ENCODE measurements around the gene AIDA.
"Not testable (repeated sequence)": the region's sequence is repeated elsewhere in the genome, so short reads cannot be mapped to it uniquely, and the experiment has no call there.

AIDA gene

GRCh38 chr1:222711319-222712252 is 705 bp downstream of the AIDA start:
- peak; percentile 28 for DNase-seq (ENCODE audit: low read depth)

GRCh38 chr1:222709700-222710153 is 2.6 kb downstream of the AIDA start:
- no peak for DNase-seq (ENCODE audit: low read depth)

- no peak for DNase-seq (ENCODE audit: low read depth)
Measured at GRCh38 chr1:222706815-222707214, 5.5 kb downstream of the AIDA start.

- no peak for DNase-seq (ENCODE audit: low read depth)
Measured at GRCh38 chr1:222704260-222704659, 8.0 kb downstream of the AIDA start.

GRCh38 chr1:222702210-222702609 is 10.1 kb downstream of the AIDA start:
- DNase-seq (ENCODE audit: low read depth), result no peak

GRCh38 chr1:222697826-222698225 is 14.5 kb downstream of the AIDA start:
- no peak for DNase-seq (ENCODE audit: low read depth)

GRCh38 chr1:222697203-222697602 is 15.1 kb downstream of the AIDA start:
- no peak for DNase-seq (ENCODE audit: low read depth)

- no peak for DNase-seq (ENCODE audit: low read depth)
Measured at GRCh38 chr1:222696741-222697140, 15.6 kb downstream of the AIDA start.

GRCh38 chr1:222694927-222695326 is 17.4 kb downstream of the AIDA start:
- no peak for DNase-seq (ENCODE audit: low read depth)

GRCh38 chr1:222691016-222691415 is 21.3 kb downstream of the AIDA start:
- DNase-seq (ENCODE audit: low read depth), result no peak

- DNase-seq (ENCODE audit: low read depth), result no peak
Measured at GRCh38 chr1:222680080-222680479, 32.2 kb downstream of the AIDA start.

GRCh38 chr1:222670110-222670509 is 42.2 kb downstream of the AIDA start:
- no peak for DNase-seq (ENCODE audit: low read depth)

- not testable (repeated sequence) for DNase-seq (ENCODE audit: low read depth)
Measured at GRCh38 chr1:222669107-222669506, 43.2 kb downstream of the AIDA start.

GRCh38 chr1:222668184-222668583 is 44.1 kb downstream of the AIDA start:
- not testable (repeated sequence) for DNase-seq (ENCODE audit: low read depth)

- no peak for DNase-seq (ENCODE audit: low read depth)
Measured at GRCh38 chr1:222665964-222666363, 46.3 kb downstream of the AIDA start.

- no peak for DNase-seq (ENCODE audit: low read depth)
Measured at GRCh38 chr1:222663431-222663934, 48.8 kb downstream of the AIDA start.

- DNase-seq (ENCODE audit: low read depth), result no peak
Measured at GRCh38 chr1:222657899-222658298, 54.4 kb downstream of the AIDA start.

GRCh38 chr1:222656391-222657155 is 55.7 kb downstream of the AIDA start:
- DNase-seq (ENCODE audit: low read depth), result no peak

- DNase-seq (ENCODE audit: low read depth), result peak; percentile 57
Measured at GRCh38 chr1:222654849-222655248, 57.4 kb downstream of the AIDA start.

GRCh38 chr1:222653178-222653827 is 59.0 kb downstream of the AIDA start:
- DNase-seq (ENCODE audit: low read depth), result no peak

GRCh38 chr1:222652676-222653075 is 59.6 kb downstream of the AIDA start:
- no peak for DNase-seq (ENCODE audit: low read depth)

GRCh38 chr1:222644636-222644980 is 67.7 kb downstream of the AIDA start:
- no peak for DNase-seq (ENCODE audit: low read depth)
